HG03095 (cell line): ENCODE results near the gene RAB20.
"Not testable (repeated sequence)": the region's sequence is repeated elsewhere in the genome, so short reads cannot be mapped to it uniquely, and the experiment has no call there.

Source experiments
- ATAC-seq: cut with Tn5 transposase; IDR thresholded peaks from one replicate; pipeline ENCODE4 v1.9.1; 2021; ENCODE audit warnings: moderate library complexity; ENCODE audit not compliant: unreplicated experiment

The RAB20 gene

DNA sequence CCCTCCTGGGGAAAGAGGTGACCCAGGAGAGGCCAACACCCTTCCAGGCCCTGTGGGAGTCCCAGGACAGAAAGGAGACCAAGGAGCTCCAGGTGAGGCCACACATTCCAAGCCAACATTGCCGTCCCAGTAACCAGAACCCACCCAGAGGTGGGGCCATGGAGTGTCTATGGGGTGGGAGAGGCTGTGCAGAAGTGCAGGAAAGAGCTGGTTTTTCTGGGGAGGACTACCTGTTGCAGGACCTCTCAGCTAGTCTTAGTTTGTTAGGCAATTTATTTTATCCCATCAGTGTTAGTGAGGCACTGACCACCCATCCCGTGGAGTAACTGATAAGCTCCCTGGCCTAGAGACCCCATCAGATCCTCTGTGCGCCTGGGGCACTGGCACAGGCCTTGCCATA is 66.1 kb downstream of the RAB20 start:
- ATAC-seq, result no peak

DNA sequence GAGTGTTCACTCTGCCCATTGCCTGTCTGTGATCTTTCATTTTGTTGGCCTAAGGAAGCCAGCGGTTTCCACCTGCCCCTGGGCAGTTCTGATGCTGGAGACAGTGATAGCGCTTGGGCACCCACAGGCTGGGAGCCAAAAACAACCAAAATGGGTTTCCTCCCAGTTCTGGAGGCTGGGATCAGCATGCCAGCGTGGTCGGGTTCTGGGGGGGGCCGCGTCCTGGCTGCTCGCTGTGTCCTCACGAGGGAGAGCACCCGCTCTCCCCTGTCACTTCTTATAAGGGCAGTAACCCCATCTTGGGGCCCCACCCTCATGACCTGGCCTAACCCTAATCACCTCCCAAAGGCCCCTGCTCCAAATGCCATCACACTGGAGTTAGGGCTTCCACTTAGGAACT is 67.9 kb downstream of the RAB20 start:
- no peak for ATAC-seq

DNA sequence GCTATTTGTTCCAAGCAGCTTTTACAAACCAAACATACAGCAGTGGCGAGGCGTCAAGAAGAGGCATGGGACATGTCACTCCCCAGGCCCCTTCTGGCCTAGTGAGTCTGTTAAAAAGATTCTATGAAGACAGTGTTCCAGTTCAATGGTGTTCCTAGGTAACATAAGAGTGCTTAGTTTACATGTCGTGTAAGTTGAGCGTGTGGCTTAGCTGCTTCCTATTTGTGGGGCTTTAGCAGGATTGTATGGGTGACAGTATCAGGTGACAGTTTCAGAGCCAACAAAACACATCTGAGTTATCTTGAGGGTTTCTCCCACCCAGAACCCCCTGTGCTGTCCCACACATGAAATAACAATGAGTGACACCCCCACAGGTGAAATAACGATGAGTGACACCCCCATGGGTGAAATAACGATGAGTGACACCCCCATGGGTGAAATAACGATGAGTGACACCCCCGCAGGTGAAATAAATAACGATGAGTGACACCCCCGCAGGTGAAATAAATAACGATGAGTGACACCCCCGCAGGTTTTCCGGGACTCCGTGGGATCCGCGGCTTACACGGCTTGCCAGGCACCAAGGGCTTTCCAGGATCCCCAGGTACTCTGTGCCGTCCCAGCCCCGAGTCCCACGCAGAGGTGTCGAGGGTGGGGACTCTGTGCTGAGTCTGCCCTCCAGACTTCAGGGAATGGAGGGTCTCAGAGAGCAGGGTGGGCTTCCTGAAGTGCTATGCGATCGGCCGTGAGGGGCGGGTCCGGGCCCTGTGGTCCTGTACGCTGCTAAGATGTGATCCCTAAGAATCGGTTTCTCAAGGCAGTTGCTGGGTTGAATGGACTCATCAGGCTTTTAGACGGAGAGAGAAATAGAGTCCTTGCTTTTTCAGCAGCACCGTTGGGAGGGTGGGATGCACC is 68.6 kb downstream of the RAB20 start:
- no peak for ATAC-seq

DNA sequence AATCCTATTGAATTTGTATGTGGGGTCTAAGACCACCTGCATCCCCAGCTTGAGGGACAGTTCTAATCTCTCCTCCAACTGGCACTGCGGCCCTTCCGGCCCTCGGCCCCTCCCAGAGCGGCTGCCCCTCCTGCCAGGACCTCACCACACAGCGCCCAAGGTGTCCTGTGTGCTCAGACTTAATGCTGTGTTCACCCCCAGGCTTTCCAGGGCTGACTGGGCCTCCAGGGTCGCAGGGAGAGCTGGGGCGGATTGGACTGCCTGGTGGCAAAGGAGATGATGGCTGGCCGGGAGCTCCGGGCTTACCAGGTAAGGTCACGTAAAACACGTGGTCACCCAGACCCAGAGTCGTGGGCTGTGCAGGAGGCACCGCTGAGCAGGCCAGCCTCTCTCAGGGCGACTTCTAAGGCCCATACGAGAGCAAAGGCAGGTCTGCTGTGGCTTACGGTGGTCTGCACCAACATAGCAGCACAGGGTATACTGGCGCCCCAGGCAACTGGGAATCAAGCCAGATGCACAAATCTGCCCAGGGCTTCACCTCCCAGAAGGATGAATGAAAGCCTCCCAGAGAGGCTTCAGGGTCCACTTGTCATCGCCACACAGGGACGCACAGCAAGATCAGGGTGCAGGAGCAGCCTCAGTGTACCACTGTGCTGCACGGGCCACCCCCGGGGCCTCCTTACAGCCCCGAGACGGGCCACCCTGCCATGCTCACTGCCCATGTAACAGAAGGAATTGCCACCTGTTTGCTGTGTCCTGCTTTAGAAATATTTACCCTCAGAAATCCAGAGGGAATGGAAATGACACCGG is 69.4 kb downstream of the RAB20 start:
- ATAC-seq, result no peak

DNA sequence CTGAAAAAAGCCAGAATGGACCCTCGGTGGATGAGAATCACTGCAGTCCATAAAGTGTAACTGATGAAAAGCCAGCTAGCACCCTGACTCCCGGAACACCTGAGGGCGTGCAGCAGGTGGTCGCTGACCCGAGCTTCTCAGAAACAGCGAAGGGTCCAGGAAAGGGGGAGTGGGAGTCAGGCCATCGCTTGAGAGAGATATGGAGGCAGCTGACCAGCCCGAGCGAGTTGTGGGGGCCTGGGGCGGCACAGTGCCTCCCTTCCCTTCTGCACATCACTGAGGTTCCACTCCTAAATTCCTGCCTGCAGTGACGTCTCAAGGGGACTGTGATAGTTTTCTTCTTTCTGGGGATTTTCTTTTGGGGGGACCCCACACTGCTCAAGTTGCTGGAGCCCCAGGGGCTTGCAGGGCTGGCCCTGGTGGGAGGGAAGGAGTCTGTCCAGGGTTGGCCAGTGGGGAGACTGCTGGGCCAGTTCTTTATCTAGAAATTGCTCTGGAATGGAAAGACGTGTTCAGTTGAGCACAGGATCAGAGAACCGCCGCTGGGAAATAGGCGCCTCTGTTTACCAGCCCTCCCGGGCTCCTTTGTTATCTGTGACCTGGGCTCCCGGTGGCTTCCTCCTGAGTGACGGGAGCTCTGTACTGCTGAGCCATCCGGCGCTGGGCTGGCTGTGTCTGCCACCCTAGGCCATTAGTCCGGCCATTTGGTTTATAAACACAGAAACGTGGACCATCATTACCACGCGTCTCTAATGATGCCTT is 71.3 kb downstream of the RAB20 start:
- no peak for ATAC-seq

DNA sequence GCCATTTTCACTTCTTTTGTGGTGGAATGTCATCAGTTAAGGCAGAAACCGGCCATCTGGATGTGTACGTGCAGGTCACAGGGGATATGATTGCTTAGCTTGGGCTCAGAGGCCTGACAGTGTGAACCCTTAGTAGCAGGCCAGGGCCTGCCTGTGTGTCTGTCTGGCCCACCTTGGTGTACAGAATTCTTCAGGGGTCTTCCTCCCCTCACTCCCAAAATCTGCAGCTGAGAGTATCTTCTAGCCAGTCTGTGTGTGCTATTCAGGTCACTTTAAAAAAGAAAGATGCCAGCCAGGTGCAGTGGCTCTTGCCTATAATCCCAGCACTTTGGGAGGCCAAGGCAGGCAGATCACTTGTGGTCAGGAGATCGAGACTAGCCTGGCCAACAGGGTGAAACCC is 74.6 kb downstream of the RAB20 start:
- not testable (repeated sequence) for ATAC-seq

DNA sequence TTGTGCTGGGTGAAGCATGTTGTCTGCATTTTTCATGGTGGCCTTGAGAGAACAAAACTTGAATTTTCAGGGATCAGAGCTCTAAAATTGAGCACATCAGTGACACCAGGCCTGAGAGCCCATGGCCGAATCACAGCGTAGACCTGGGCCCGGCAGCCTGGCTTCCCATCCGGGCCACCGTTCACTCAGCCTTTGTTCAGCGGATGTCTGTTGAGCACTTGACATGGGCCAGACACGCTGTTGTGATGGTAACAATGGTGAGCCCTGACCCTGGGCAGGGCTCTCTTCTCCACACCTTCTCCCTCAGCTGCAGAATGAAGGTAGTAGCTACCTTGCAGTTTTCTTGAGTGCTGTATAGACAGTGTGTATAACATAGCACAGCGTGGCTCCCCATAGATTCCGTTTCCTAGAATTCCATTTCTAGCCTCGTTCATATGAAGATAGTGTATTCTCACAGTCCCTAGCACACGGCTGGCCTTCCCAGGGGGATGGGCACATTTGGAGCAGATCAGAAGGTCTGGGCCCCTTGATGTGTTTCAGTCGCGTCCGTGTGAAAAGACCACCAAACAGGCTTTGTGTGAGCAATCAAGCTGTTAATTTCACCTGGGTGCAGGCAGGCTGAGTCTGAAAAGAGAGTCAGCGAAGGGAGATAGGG is 75.3 kb downstream of the RAB20 start:
- no peak for ATAC-seq

DNA sequence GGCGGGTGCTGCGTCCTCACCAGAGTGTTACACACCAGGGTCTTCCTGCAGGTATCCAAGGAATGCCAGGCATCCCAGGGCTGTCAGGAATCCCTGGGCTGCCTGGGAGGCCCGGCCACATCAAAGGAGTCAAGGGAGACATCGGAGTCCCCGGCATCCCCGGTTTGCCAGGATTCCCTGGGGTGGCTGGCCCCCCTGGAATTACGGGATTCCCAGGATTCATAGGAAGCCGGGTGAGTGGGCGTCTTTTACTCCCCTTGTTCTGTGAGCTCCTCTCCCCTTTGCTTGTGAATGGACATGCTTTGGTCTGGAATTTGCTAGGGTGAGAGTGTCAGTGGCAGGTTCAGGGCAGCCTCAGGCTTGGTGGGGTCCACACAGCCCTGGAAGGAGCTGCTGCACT is 75.9 kb downstream of the RAB20 start:
- ATAC-seq, result no peak

DNA sequence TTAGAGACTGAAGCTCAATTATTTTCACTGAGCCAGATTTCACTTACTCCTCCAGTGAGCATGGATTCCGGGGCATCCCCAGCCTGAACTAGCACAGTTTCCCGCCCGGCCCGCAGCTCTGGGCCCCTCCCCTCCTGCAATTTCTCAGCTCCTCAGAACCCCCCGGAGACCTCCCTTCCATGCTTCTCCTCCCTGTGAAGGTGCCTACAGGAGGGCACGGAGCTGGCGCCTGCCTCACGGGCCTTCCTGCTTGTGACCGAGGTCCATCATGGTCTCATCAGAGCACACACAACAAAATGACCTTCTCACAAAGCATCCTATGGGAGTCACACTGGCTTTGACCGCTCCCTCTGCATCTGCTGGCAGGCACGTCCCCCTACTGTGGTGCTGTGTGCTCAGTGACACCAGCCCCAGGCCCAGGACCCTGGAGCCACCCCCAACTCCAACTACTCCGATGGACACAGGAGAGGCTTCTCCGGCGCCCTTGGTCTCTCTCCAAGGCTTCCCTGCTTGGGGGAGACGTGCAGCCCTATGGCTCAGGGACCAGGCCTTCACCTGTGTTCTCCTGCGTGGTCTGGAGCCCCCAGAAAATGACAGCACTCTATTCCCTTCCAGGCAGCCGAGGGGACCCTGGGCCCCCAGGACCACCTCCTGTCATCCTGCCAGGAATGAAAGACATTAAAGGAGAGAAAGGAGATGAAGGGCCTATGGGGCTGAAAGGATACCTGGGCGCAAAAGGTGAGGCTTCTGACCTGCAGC is 77.1 kb downstream of the RAB20 start:
- no peak for ATAC-seq

DNA sequence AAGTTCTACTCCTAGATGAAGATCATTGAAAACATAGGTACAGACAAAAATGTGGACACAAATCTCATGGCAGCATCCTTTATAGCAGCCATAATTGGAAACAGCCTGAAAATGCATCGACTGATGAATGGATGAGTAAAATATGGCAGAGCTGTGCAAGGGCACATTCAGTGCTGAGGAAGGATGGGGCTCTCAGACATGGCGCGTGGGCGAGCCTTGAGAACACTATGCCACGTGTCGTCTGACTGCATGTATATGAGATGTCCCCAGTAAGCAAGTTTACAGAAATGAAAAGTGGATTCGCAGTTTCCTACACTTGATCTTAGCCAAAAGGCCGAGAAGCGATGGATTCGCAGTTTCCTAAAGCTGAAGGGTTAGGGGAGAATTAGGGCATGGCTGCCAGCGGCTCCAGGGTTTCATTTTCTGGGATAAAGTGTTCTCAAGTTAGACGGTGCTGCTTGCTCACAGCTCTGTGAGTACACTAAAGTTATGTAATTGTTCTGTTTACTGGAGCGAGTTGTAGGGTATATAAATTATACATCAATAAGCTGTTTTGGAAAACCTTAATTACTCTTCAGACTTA is 78.0 kb downstream of the RAB20 start:
- no peak for ATAC-seq

DNA sequence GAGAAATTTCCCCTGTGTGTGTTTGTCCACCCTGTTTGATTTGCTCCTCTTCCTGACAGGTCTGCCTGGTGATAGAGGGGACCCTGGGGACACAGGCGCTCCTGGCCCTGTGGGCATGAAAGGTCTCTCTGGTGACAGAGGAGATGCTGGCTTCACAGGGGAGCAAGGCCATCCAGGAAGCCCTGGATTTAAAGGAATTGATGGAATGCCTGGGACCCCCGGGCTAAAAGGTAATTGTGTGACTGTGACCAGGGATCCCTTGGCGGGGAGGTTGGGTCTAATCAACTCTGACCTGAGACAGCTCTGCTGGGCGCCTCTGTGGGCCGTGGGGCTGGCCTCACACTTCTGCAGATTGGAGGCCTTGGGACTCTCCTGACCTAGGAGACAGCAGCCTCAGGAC is 81.4 kb downstream of the RAB20 start:
- ATAC-seq, result no peak

DNA sequence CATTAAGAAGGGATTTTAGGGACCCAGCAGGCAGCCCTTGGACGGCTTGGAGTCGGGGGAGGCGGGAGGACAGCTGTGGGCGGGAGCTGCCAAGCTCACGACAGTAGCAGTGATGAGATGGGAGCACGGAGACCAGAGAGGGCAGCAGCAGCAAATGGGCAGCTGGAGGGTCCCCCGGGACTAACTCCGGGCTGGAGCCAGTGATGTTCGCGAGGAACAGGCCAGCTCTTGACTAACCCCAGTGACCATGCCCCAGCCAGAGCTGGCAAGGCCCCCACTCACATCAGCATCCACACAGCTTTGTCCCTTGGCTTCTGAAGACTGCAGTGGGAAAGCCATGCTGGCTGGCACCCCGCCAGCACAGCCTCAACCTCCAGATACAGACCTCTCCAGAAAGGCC is 81.9 kb downstream of the RAB20 start:
- no peak for ATAC-seq

DNA sequence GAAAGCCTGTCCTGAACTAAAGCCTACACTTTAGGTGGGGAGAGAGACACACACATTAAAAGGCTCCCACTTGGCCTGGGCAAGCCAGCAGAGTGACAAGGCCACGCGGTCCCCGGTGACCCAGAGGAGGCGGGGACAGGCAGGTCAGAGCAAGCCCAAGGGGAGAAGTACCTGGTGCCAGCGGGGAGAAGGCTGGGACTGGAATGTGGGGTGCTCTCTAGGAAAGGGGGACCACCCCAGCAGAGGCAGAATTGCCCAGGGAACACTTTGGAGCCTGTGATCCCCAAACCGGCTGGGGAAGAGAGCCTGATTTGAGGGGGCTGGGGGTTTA is 82.3 kb downstream of the RAB20 start:
- ATAC-seq, result no peak

DNA sequence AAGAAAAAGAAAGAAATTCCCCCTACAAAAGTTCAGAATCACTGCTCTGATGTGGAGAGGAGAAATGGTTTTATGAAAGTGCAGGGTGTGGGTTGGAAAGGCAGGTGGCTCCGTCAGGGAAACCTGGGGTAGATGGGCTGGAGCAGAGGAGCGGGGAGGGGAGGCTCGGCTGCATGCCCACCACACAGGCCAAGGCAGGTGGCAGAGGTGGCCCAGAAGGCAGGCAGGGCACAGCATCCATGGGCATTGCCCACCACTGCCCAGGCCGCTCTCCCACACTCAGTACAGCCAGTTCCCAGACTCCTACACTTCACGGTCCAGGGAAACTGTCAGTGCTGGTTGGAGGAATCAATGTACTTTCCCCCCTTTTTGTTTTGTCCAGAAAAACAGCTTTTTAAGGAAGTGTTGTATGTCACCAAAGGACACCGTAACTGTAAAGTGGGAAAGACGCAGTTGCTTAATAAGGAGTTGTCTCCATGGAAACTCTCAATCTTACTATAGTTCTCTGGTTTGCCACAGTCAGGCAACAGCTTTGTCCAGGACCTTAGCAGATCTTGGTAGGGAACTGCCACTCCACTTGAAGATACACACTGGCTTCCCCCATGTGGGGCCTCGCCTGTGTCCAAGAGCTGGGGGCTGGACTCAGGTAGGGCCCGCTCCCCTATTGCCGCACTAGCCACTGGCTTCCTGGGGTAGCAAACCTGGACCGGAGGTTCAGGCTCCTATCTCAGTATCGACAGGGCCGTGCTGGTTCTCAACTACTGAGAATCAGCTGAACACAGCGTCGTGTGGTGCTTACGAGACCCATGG is 82.9 kb downstream of the RAB20 start:
- ATAC-seq, result no peak

DNA sequence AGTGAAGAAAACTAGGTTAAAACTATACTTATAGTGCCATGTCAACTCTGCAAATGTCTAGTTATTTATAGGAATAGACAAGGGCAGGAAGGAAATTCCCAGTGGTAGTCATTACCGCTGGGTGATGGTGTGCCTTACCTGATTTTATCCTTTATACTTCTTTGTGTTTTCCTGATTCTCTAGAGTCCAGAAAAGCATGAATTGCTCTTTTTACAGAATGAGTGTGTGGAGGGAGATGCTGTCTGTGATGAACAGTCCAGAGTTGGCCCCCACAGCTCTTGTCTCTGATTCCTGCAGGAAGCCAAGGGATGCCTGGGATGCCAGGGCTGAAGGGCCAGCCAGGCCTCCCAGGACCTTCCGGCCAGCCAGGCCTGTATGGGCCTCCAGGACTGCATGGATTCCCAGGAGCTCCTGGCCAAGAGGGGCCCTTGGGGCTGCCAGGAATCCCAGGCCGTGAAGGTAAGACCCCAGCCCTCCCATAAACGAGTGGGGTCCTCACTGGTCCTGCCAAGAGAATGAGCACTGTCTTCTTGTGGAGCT is 83.7 kb downstream of the RAB20 start:
- no peak for ATAC-seq

DNA sequence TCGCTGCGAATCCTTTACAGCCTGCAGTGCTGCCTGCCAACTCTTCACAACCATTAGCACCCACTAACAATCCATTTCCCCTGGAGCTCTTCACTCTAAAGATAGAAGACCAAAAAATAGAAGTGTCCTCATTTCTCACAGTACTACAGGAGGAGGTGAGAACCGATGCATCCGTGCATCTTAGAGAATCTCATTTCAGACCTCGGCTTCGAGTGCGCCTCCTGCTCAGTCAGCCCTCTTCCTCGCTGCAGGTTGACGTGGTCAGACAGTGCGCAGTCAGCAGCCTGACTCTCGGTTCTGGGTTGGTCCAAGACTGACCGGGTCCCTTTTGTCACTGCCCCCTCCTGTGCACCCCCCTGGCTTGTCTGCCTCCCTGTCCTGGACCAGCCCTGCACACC is 85.3 kb downstream of the RAB20 start:
- no peak for ATAC-seq

DNA sequence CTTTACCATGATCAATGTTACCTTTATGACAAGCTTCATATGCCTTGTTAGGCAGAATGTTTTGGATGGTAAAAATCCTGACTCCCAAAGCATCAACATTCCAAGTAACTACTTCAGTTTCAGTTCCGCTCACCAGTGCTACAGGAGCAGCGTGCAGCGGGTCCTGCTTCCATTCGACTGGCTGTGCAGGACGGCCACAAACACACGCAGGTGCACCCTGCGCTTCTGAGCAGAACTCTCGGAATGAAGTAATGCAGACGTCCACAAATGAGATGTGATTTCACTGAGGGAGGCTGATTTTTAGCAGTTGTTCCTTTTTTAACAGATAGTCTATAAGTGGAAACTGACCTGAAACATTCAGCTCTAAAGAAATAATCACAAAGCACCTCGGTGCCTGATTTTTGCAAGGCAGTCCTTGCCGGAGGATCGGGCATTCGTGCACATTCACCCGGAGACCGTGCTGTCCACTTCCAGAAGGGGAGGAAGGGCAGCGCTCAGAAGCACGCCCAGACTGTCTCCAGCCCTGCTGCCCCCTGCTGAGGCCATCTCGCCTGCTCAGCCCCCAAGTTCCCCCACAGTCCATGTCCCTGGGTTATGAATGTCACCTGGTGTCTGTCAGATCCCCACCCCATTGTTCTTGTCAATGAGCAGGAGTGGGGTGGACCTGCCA is 85.8 kb downstream of the RAB20 start:
- no peak for ATAC-seq

DNA sequence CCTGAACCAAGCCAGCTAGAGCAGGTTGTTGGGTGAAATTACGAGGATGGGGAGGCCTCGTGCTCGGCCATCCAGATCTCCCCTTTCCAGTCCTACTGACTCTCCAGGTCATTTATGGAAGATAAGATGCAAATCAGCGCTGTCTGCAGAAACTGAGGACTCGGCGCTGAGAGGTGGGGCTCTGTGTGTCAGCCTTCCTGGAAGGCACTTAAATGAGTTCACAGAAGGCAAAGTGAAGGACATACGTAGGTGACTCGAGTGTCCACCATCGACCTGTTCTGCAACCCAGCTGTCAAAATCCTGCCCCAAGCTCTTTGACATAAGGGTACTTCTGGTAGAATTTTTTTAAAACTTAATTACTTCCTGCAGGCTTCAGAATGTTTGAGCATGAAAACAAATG is 86.4 kb downstream of the RAB20 start:
- no peak for ATAC-seq
